MG63 (cell line): ENCODE measurements around the gene ARHGEF10L. TPM values are rescaled to one million over a fixed set of nuclear protein-coding genes. Genes with fewer than 3 reads are reported as not detected.
"Not testable (repeated sequence)": the region's sequence is repeated elsewhere in the genome, so short reads cannot be mapped to it uniquely, and the experiment has no call there.

Source experiments
- DNase-seq: peaks from one replicate; pipeline ENCODE4 v3.0.0-alpha.2; 2020
- H3K27me3 ChIP-seq: fragments of 250-450 bp; sonication (Bioruptor Pico); 2 replicates; pipeline ENCODE4 v1.5.1; 2020; ENCODE audit warnings: mild to moderate bottlenecking, moderate library complexity
- H3K36me3 ChIP-seq: fragments of 250-450 bp; sonication (Bioruptor Pico); 2 replicates; pipeline ENCODE4 v1.5.1; 2020; ENCODE audit warnings: mild to moderate bottlenecking, moderate library complexity
- H3K4me3 ChIP-seq: fragments of 250-450 bp; sonication (Bioruptor Pico); 2 replicates; pipeline ENCODE4 v1.5.1; 2020; ENCODE audit warnings: mild to moderate bottlenecking, moderate library complexity
- H3K9me3 ChIP-seq: fragments of 250-450 bp; sonication (Bioruptor Pico); 2 replicates; pipeline ENCODE4 v1.5.1; 2020; ENCODE audit warnings: mild to moderate bottlenecking, moderate library complexity
- total RNA-seq: library from RNA; depleted of rRNA; stranded (reverse); fragments of >200 nt; shearing (Covaris generic); gene quantifications from 2 replicates; pipeline ENCODE4 v1.2.3, GENCODE V29; 2014; ENCODE audit warnings: low replicate concordance; rRNA removed

ARHGEF10L gene
- total RNA-seq = 7.6 and 15.9 TPM in 2 replicates

- H3K4me3 ChIP-seq = peak within 1 kb of the TSS; percentile 79
- H3K27me3 ChIP-seq = no peaks in the 10 kb centered on the region
- no peaks in the 10 kb centered on the region for H3K36me3 ChIP-seq
- peak; percentile 48 for DNase-seq
- no peaks in the 10 kb centered on the region for H3K9me3 ChIP-seq
Observed at GRCh38 chr1:17539477-17540254, at the start of gene ARHGEF10L. Gene ARHGEF10L (plus strand): TSS chr1:17539698. CDS start chr1:17580596, 40,898 bp downstream.

GRCh38 chr1:17489768-17490417 is 49.6 kb upstream of the ARHGEF10L start:
- H3K27me3 ChIP-seq, H3K36me3 ChIP-seq, H3K9me3 ChIP-seq, H3K4me3 ChIP-seq, DNase-seq: not testable (repeated sequence)

DNA sequence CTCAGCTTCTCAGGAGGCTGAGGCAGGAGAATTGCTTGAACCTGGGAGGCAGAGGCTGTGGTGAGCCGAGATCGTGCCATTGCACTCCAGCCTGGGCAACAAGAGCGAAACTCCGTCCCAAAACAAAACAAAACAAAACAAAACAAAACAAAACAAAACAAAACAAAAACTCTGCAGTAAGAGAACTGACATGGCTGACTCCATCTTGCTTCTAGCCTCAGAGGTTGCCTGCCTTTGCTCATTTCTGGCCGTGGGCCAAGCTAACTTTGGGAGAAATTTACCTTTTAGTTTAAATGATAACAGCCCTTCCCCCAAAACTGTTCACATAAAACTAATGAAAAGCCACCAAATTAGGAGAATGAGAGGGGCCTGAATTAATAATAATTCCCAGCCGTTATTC is 48.8 kb upstream of the ARHGEF10L start:
- not testable (repeated sequence) for H3K9me3 ChIP-seq, H3K4me3 ChIP-seq, H3K27me3 ChIP-seq, H3K36me3 ChIP-seq, DNase-seq

GRCh38 chr1:17494114-17494729 is 45.3 kb upstream of the ARHGEF10L start:
- no peaks in the 10 kb centered on the region for H3K27me3 ChIP-seq
- no peaks in the 10 kb centered on the region for H3K36me3 ChIP-seq
- no peak overlapping the region for H3K4me3 ChIP-seq
- DNase-seq = peak; percentile 76
- H3K9me3 ChIP-seq = no peaks in the 10 kb centered on the region

DNA sequence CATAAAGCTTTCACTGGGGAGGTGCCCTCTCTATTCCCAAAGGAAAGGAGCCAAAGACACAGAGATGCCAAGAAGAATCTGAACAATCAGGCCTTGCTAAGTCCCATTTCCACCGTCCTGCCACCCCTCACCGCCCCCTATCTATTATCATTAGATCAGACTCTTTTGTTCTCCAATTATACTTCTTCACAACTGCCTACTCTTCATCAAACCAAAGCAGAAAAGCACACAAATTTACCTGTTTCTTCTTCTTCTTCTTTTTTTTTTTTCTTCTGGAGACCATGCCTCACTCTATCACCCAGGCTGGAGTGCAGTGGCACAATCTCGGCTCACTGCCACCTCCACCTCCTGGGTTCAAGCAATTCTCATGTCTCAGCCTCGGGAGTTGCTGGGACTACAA is 43.1 kb upstream of the ARHGEF10L start:
- H3K27me3 ChIP-seq = no peaks in the 10 kb centered on the region
- no peaks in the 10 kb centered on the region for H3K36me3 ChIP-seq
- DNase-seq = no peak
- no peak overlapping the region for H3K4me3 ChIP-seq
- no peaks in the 10 kb centered on the region for H3K9me3 ChIP-seq

GRCh38 chr1:17498214-17498613 is 41.3 kb upstream of the ARHGEF10L start:
- no peaks in the 10 kb centered on the region for H3K9me3 ChIP-seq
- DNase-seq = no peak
- H3K4me3 ChIP-seq = no peak overlapping the region

DNA sequence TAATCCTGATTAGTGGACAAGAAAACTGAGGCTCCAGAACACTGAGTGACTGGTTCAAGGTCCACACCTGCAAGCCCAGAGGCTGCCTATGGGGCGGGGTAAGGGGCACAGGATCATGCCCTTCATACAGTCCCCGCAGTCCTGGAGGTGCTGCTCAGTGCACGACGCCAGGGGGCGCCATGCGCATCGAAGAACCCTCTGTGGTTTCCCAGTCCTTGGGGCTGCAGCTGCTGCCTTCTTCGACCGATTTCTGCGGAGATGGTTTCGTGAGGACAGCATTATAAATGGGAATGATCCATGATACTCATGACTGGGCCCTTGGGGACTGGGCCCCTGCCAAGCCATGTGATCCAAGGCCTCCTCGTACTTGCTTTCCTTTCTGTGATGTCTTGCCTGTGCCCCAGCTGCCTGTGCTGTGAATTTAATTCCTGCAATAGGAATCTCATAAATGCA is 37.1 kb upstream of the ARHGEF10L start:
- Histone ChIP-seq H3K27me3 (no peaks in the 10 kb centered on the region), H3K4me3 (no peak overlapping the region)

More at GRCh38 chr1:17498214-17498613, 41.3 kb upstream of the ARHGEF10L start:
- Histone ChIP-seq H3K27me3 (no peaks in the 10 kb centered on the region), H3K36me3 (no peaks in the 10 kb centered on the region)

DNA sequence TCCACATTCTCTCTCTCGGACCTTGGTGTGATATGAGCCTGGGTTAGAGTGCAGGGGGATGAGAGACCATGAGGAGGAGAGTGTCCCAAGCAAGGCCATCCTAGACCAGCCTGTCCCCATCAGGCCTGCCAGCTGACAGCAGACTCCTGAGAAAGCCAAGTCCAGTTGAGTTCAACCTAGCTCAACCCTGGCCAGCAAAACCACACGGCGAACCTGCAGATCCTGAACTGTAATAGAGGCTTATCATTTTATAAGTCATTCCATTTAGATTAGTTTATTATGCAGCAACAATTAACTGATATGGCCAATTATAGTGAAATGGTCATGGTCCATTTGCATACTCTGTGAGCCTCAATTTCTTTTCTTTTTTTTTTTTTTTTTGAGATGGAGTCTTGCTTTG is 36.4 kb upstream of the ARHGEF10L start:
- no peaks in the 10 kb centered on the region for H3K27me3 ChIP-seq
- DNase-seq = no peak
- no peaks in the 10 kb centered on the region for H3K36me3 ChIP-seq
- H3K9me3 ChIP-seq = no peaks in the 10 kb centered on the region
- no peak overlapping the region for H3K4me3 ChIP-seq

More for the DNA sequence above, 37.1 kb upstream of the ARHGEF10L start:
- no peaks in the 10 kb centered on the region for H3K9me3 ChIP-seq
- H3K36me3 ChIP-seq = no peaks in the 10 kb centered on the region
- DNase-seq = peak; percentile 73

DNA sequence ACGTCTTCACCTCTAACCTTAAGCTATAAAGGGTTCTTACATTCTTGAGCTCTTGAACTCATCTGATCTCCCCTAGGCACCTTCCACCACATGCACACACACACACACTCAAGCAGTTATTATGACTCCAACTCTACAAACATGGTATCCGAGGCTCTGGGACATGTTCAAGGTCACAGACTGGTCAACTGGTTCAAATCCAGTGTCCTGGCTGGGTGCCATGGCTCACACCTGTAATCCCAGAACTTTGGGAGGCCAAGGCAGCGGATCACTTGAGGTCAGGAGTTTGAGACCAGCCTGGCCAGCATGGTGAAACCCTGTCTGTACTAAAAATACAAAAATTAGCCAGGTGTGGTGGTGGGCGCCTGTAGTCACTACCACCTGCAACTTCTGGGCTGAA is 32.3 kb upstream of the ARHGEF10L start:
- not testable (repeated sequence) for H3K4me3 ChIP-seq, H3K9me3 ChIP-seq, H3K27me3 ChIP-seq, DNase-seq, H3K36me3 ChIP-seq

DNA sequence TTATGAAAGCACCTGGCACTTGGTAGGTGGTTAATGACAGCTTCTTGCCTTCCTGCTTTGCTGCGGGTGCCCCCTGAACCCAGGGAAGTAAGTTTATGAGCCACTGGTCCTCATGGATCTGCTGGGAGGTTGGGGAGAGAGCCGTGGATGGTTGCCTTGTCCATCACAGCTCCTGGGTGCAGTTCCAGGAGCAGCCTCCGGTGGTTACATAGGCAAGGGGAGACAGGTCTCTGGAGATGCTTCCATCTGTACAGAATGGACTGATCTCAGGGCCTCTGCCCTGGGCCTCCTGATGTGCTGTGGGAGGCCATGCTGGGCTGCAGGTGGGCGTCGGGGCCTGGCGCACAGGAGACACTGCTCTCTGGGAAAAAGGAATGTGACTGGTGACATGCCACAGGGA is 31.6 kb upstream of the ARHGEF10L start:
- DNase-seq = peak; percentile 19
- Histone ChIP-seq H3K36me3 (no peaks in the 10 kb centered on the region), H3K27me3 (no peaks in the 10 kb centered on the region), H3K4me3 (no peak overlapping the region), H3K9me3 (no peaks in the 10 kb centered on the region)

- no peaks in the 10 kb centered on the region for H3K36me3 ChIP-seq
- H3K4me3 ChIP-seq = no peak overlapping the region
- H3K27me3 ChIP-seq = no peaks in the 10 kb centered on the region
- DNase-seq = no peak
- H3K9me3 ChIP-seq = no peaks in the 10 kb centered on the region
Observed at GRCh38 chr1:17509363-17509762, 30.1 kb upstream of the ARHGEF10L start.

- Histone ChIP-seq H3K27me3 (no peaks in the 10 kb centered on the region), H3K36me3 (no peaks in the 10 kb centered on the region)
- DNase-seq = no peak
Observed at GRCh38 chr1:17510138-17510537, 29.4 kb upstream of the ARHGEF10L start.

GRCh38 chr1:17511188-17511587 is 28.3 kb upstream of the ARHGEF10L start:
- H3K9me3 ChIP-seq = no peaks in the 10 kb centered on the region
- no peak for DNase-seq
- H3K27me3 ChIP-seq = no peaks in the 10 kb centered on the region
- H3K4me3 ChIP-seq = no peak overlapping the region
- H3K36me3 ChIP-seq = no peaks in the 10 kb centered on the region

More at GRCh38 chr1:17510138-17510537, 29.4 kb upstream of the ARHGEF10L start:
- Histone ChIP-seq H3K9me3 (no peaks in the 10 kb centered on the region), H3K4me3 (no peak overlapping the region)

DNA sequence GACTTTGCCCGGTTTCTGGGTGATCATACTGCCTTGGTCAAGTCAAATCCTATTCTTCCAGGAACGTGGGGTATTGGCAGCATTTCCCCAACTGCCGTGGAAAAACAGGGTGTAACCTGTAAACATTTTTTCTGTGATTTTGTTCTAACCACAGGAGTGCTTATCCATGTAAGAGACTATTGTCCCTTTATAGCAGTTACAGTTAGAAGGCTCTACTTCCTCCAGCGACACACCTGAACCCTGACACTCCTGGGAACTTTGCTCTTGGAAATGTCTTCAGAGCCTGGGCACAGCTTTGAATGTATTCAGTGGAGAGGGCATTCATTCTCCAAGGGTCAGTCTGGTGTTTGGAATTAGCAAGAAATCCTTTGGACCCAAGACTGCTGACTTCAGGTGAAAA is 26.4 kb upstream of the ARHGEF10L start:
- Histone ChIP-seq H3K9me3 (no peaks in the 10 kb centered on the region), H3K27me3 (no peaks in the 10 kb centered on the region), H3K36me3 (no peaks in the 10 kb centered on the region), H3K4me3 (no peak overlapping the region)
- DNase-seq = no peak

DNA sequence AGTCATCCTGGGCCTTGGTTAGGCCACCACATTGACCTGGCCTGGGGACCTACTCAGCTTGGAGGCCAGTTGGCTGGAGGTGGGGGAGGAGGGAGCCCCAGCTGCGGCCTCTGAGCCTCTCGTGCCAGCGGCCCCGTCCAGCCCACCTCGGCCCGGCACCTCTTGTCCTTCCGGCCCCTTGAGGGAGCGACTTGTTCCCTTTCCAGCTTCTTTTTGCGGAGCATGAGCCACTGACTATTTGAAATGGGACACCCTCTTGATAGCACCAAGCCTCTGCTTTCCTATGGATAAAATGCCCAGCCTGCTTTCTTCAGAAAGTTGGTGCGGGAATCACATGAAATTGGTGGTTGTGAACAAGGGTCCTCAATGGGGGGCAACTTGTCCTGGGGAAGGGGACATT is 24.7 kb upstream of the ARHGEF10L start:
- DNase-seq = no peak
- H3K9me3 ChIP-seq = no peaks in the 10 kb centered on the region
- no peaks in the 10 kb centered on the region for H3K27me3 ChIP-seq
- no peak overlapping the region for H3K4me3 ChIP-seq
- H3K36me3 ChIP-seq = no peaks in the 10 kb centered on the region

DNA sequence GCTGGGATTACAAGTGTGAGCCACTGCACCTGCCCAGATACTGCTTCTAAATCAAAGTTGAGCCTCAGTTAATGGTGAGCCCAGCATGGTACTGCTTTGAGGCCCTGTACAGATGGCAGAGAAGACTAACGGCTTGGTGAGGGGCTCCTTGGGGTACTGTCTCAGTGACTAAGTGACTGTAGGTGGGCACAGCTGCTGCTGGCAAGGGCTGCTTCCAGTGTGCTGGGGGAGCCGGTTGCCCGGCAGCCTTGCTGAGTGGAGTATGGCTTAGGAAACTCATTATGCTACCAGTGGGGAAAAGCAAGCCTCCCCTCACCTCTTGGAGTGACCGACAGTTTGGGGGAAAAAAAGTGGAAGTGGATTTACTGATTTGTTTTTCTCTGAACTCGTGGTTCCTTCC is 23.6 kb upstream of the ARHGEF10L start:
- Histone ChIP-seq H3K27me3 (no peaks in the 10 kb centered on the region), H3K9me3 (no peaks in the 10 kb centered on the region), H3K4me3 (no peak overlapping the region), H3K36me3 (no peaks in the 10 kb centered on the region)
- no peak for DNase-seq
